HEK293 (cell line): ENCODE results near the gene ANKFN1.

ENCODE experiments used
- HOXA7 ChIP-seq: sonication (generic); formaldehyde crosslinking; IDR thresholded peaks from 2 replicates; pipeline ENCODE4 v1.8.1; 2022; ENCODE audit warnings: missing genetic modification reagents, borderline replicate concordance
- KLF7 ChIP-seq: fragments of 450-650 bp; formaldehyde crosslinking; IDR thresholded peaks from 2 replicates; pipeline ENCODE4 v1.5.1; 2016; ENCODE audit warnings: missing biosample characterization, missing genetic modification characterization, borderline replicate concordance
- ZBTB44 ChIP-seq: fragments of 450-650 bp; IDR thresholded peaks from 2 replicates; pipeline ENCODE4 v1.5.1; 2018; ENCODE audit warnings: missing biosample characterization, mild to moderate bottlenecking, missing genetic modification characterization
- ZFP3 ChIP-seq: fragments of 450-650 bp; formaldehyde crosslinking; IDR thresholded peaks from 2 replicates; pipeline ENCODE4 v1.5.1; 2016; ENCODE audit warnings: low read depth, missing biosample characterization, missing genetic modification characterization
- ZNF155 ChIP-seq: fragments of 450-650 bp; formaldehyde crosslinking; IDR thresholded peaks from 2 replicates; pipeline ENCODE4 v1.5.1; 2016; ENCODE audit warnings: missing biosample characterization, missing genetic modification characterization
- ZNF175 ChIP-seq: fragments of 450-650 bp; formaldehyde crosslinking; IDR thresholded peaks from 2 replicates; pipeline ENCODE4 v1.5.1; 2016; ENCODE audit warnings: missing biosample characterization, missing genetic modification characterization
- ZNF2 ChIP-seq: fragments of 450-650 bp; formaldehyde crosslinking; IDR thresholded peaks from 2 replicates; pipeline ENCODE4 v1.5.1; 2016; ENCODE audit warnings: missing biosample characterization, missing genetic modification characterization
- ZNF341 ChIP-seq: fragments of 450-650 bp; formaldehyde crosslinking; IDR thresholded peaks from 2 replicates; pipeline ENCODE4; 2016; ENCODE audit warnings: low read depth, missing biosample characterization, missing genetic modification characterization
- ZNF394 ChIP-seq: fragments of 450-650 bp; formaldehyde crosslinking; IDR thresholded peaks from 2 replicates; pipeline ENCODE4 v1.5.1; 2016; ENCODE audit warnings: missing biosample characterization, missing genetic modification characterization, mild to moderate bottlenecking, moderate library complexity, borderline replicate concordance
- ZNF544 ChIP-seq: fragments of 450-650 bp; formaldehyde crosslinking; IDR thresholded peaks from 2 replicates; pipeline ENCODE4 v1.5.0; 2017; ENCODE audit warnings: missing biosample characterization, missing genetic modification characterization
- ZNF549 ChIP-seq: fragments of 450-650 bp; IDR thresholded peaks from 2 replicates; pipeline ENCODE4 v1.5.1; 2018; ENCODE audit warnings: missing biosample characterization, missing genetic modification characterization, mild to moderate bottlenecking, inconsistent platforms, moderate library complexity
- TF ChIP-seq, protein P1 (sequence below): fragments of 450-650 bp; formaldehyde crosslinking; IDR thresholded peaks from 2 replicates; pipeline ENCODE4 v1.5.1; 2016; ENCODE audit warnings: missing biosample characterization, missing genetic modification characterization
- TF ChIP-seq, protein P2 (sequence below): fragments of 450-650 bp; formaldehyde crosslinking; IDR thresholded peaks from 2 replicates; pipeline ENCODE4 v1.5.1; 2016; ENCODE audit warnings: missing biosample characterization, missing genetic modification characterization
- TF ChIP-seq, protein P3 (sequence below): fragments of 450-650 bp; formaldehyde crosslinking; IDR thresholded peaks from 2 replicates; pipeline ENCODE4 v1.5.1; 2016; ENCODE audit warnings: missing biosample characterization, missing genetic modification characterization

DNA sequence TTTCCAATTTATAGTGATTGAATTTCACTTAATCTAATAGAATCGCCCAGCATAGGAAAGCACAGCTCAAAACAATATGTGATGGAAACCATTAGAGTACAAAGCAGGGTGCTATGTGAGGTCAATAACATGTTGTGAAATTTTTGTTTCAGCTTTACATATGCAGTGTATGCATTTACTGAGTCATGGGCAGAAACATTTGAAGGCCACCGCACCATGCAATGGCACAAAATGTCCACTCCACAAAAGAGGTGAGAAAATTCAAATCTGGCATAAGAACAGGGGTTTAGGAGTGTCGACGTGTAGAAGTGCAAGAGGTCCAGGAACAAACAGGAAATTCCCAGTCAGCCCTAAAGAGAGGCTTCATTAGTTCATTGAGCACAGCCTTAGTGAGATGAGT, 131.2 kb downstream of the ANKFN1 start:
- no peak for TF ChIP-seq ZNF2 (tag by site-specific recombination)
- TF ChIP-seq, protein P1, sequence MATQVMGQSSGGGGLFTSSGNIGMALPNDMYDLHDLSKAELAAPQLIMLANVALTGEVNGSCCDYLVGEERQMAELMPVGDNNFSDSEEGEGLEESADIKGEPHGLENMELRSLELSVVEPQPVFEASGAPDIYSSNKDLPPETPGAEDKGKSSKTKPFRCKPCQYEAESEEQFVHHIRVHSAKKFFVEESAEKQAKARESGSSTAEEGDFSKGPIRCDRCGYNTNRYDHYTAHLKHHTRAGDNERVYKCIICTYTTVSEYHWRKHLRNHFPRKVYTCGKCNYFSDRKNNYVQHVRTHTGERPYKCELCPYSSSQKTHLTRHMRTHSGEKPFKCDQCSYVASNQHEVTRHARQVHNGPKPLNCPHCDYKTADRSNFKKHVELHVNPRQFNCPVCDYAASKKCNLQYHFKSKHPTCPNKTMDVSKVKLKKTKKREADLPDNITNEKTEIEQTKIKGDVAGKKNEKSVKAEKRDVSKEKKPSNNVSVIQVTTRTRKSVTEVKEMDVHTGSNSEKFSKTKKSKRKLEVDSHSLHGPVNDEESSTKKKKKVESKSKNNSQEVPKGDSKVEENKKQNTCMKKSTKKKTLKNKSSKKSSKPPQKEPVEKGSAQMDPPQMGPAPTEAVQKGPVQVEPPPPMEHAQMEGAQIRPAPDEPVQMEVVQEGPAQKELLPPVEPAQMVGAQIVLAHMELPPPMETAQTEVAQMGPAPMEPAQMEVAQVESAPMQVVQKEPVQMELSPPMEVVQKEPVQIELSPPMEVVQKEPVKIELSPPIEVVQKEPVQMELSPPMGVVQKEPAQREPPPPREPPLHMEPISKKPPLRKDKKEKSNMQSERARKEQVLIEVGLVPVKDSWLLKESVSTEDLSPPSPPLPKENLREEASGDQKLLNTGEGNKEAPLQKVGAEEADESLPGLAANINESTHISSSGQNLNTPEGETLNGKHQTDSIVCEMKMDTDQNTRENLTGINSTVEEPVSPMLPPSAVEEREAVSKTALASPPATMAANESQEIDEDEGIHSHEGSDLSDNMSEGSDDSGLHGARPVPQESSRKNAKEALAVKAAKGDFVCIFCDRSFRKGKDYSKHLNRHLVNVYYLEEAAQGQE: no peak
- TF ChIP-seq ZBTB44 (tag by site-specific recombination): no peak
- TF ChIP-seq ZNF394 (tag by site-specific recombination): no peak
- no peak for TF ChIP-seq ZNF175
- TF ChIP-seq ZFP3 (tag by site-specific recombination): no peak
- TF ChIP-seq, protein P2, sequence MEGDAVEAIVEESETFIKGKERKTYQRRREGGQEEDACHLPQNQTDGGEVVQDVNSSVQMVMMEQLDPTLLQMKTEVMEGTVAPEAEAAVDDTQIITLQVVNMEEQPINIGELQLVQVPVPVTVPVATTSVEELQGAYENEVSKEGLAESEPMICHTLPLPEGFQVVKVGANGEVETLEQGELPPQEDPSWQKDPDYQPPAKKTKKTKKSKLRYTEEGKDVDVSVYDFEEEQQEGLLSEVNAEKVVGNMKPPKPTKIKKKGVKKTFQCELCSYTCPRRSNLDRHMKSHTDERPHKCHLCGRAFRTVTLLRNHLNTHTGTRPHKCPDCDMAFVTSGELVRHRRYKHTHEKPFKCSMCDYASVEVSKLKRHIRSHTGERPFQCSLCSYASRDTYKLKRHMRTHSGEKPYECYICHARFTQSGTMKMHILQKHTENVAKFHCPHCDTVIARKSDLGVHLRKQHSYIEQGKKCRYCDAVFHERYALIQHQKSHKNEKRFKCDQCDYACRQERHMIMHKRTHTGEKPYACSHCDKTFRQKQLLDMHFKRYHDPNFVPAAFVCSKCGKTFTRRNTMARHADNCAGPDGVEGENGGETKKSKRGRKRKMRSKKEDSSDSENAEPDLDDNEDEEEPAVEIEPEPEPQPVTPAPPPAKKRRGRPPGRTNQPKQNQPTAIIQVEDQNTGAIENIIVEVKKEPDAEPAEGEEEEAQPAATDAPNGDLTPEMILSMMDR (tag by site-specific recombination): no peak
- TF ChIP-seq HOXA7 (CRISPR knock-in tag): no peak
- no peak for TF ChIP-seq KLF7 (tag by site-specific recombination)
- TF ChIP-seq ZNF341 (tag by site-specific recombination): no peak
- no peak for TF ChIP-seq ZNF549 (tag by site-specific recombination)
- TF ChIP-seq, protein P3, sequence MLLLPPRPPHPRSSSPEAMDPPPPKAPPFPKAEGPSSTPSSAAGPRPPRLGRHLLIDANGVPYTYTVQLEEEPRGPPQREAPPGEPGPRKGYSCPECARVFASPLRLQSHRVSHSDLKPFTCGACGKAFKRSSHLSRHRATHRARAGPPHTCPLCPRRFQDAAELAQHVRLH (tag by site-specific recombination): no peak
- no peak for TF ChIP-seq ZNF544 (tag by site-specific recombination)
- TF ChIP-seq ZNF155 (tag by site-specific recombination): no peak
